Heart right ventricle (tissue), 16 donors: ENCODE results near the gene TACSTD2. TPM values are rescaled to one million over a fixed set of nuclear protein-coding genes. Genes with fewer than 3 reads are reported as not detected.

Source experiments
- ATAC-seq, 8 donors: fragments of 200-7000 bp; cut with Tn5 transposase; one replicate each; pipeline ENCODE4 v1.9.1; 2020; ENCODE audit warnings: mild to moderate bottlenecking in 8 of 8, moderate library complexity in 8 of 8, moderate number of reproducible peaks in 1 of 8
- DNase-seq, 2 donors: peaks; one replicate each; pipeline ENCODE4 v3.0.0-alpha.2; 2020
- H3K27ac ChIP-seq, 10 donors: fragments of 200-600 bp; sonication (generic) in 2 of 10; one replicate each; pipeline versions ENCODE4 v1.5.0 to v1.8.0; 2020 to 2022; ENCODE audit warnings: mild to moderate bottlenecking in 3 of 10
- H3K27me3 ChIP-seq, 7 donors: fragments of 200-600 bp; one replicate each; pipeline ENCODE4 v1.8.0; 2021 to 2022; ENCODE audit warnings: mild to moderate bottlenecking in 2 of 7
- H3K36me3 ChIP-seq, 9 donors: fragments of 200-600 bp; sonication (generic) in 1 of 9; one replicate each; pipeline versions ENCODE4 v1.5.0 to v1.8.0; 2020 to 2022; ENCODE audit warnings: mild to moderate bottlenecking in 2 of 9
- H3K4me1 ChIP-seq, 9 donors: fragments of 200-600 bp; sonication (generic) in 1 of 9; one replicate each; pipeline versions ENCODE4 v1.5.0 to v1.8.0; 2020 to 2022; ENCODE audit warnings: mild to moderate bottlenecking in 4 of 9
- H3K4me3 ChIP-seq, 10 donors: fragments of 200-600 bp; sonication (generic) in 2 of 10; one replicate each; pipeline versions ENCODE4 v1.5.0 to v1.8.0; 2020 to 2022; ENCODE audit warnings: mild to moderate bottlenecking in 7 of 10, moderate library complexity in 2 of 10
- H3K9me3 ChIP-seq, 11 donors: fragments of 200-600 bp in 10 of 11; sonication (generic) in 2 of 11; one replicate each; pipeline versions ENCODE4 v1.5.0 to v1.8.0; 2013 to 2022; ENCODE audit warnings: mild to moderate bottlenecking in 2 of 11, control low read depth in 1 of 11, moderate library complexity in 1 of 11
- CTCF ChIP-seq, 9 donors: fragments of 200-600 bp; sonication (generic) in 2 of 9; IDR thresholded peaks; one replicate each; pipeline versions ENCODE4 v1.5.0 to v1.8.0; 2021 to 2022; ENCODE audit warnings: antibody characterized with exemption in 9 of 9, mild to moderate bottlenecking in 5 of 9, moderate library complexity in 1 of 9
- WGBS, 2 donors: extraction: QIAGEN DNeasy Blood & Tissue Kit; methylation state at CpG; one replicate each; pipeline ENCODE4 v1.1.7; 2013; ENCODE audit warnings: inconsistent platforms in 1 of 2; 5-methylcytosine and 5-hydroxymethylcytosine counted together
- intact Hi-C, 10 donors: fragments of 100-400 bp; cut with DNase I; formaldehyde crosslinking; loops; one replicate each; pipeline versions ENCODE4 v1.11.1 to v1.14.2; 2022
- polyA plus RNA-seq, 2 donors: library from polyadenylated mRNA; stranded (reverse); fragments of 200-250 nt; gene quantifications; one replicate each; pipeline ENCODE4 v1.2.3, GENCODE V29; 2013
- total RNA-seq, 10 donors: library from RNA; stranded (reverse); fragmentation: NEBNext Ultra II Directional in 3 of 10; extraction: Animal tissue kit (Norgen Biotek cat#: 25700) in 3 of 10; gene quantifications; one replicate each; pipeline versions ENCODE4 v1.2.1 to v1.2.4, GENCODE V29; 2021 to 2023
- donor health status: Arrhythmogenic right ventricular cardiomyopathy.
- donor health status: ischemic (EF 13 %, LVEDD 7.1; RV severe dilation, severe dysfunction).
- donor health status: healthy with polysubstance abuse.
- donor health status: DM: no; HTN: yes; CAD: no.
- donor health status: DM: no; HTN: no; CAD: no.
- donor health status: ischemic (EF 25% LVEDD 6.9; RV normal size, moderate dysfunction).
- donor health status: ischemic (EF 25% LVEDD 5.7; RV mildly dilated, moderate dysfunction).
- donor health status: healthy.
- donor health status: DM: yes; HTN: yes; CAD: no.
- donor health status: Ischemic cardiomyopathy.
- donor health status: ischemic (EF 35%, LVEDD 5.7; RV mildly dilated, moderate dysfunction).
- donor health status: nonischemic (EF 11% LVEDD 7.7; RV severe dilation, severe dysfunction).
- donor health status: DM: yes; HTN: yes; CAD: no.
- donor health status: PGD.
- donor health status: ischemic (EF 29% LVEDD 5.4; RV normal size, mild dysfunction).
- donor health status: nonischemic (EF 23%, LVEDD 6.1; RV moderate dilation, normal function).

Gene TACSTD2
- total and polyA plus RNA-seq, 12 donors: 0.14 to 0.35 (median 0.21) TPM; not detected in 3

- Histone ChIP-seq H3K4me1 (peaks cover 0 to 26% (median 15%) of the 10 kb centered on the region in 9 donors), H3K9me3 (no peaks in the 10 kb centered on the region), H3K36me3 (no peaks in the 10 kb centered on the region), H3K27ac (no peak overlapping the region), H3K4me3 (no peak overlapping the region), H3K27me3 (peaks cover 0 to 89% (median 80%) of the 10 kb centered on the region in 7 donors)
- no peak for TF ChIP-seq CTCF (IDR thresholded peaks at IDR 0.05)
- no peak for ATAC-seq
- DNase-seq: no peak
- intact Hi-C loops: no loop called here
- 42 to 60% methylated on average over 2 of the region's 2 CpGs for WGBS, 2 donors
Observed at GRCh38 chr1:58572690-58573089, 4.4 kb downstream of the TACSTD2 start.

DNA sequence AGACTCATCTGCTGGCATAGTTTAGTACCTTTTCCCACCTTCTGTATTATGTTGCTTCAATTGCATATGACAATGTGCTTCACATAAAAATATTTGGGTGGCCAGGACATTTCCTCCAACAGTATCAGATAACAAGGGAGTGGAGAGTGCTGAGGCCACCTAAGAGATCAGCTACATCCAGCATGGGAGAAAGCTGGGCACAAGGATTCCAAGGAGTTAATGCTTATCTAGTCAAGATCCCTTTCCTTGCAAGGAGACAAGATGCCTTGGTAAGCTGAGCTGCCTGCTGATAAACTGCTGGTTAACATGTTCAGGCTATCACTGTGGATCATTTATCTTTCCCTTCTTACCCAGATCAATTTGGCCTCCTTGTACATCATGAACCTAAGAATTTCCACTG lies 5.4 kb downstream of the TACSTD2 start:
- intact Hi-C loops: no loop called here
- no peak for DNase-seq
- Histone ChIP-seq H3K9me3 (no peaks in the 10 kb centered on the region), H3K27me3 (peaks cover 0 to 79% (median 69%) of the 10 kb centered on the region in 7 donors), H3K27ac (no peak overlapping the region), H3K4me1 (peaks cover 0 to 15% (median 7%) of the 10 kb centered on the region in 9 donors), H3K36me3 (no peaks in the 10 kb centered on the region), H3K4me3 (no peak overlapping the region)
- ATAC-seq: no peak
- TF ChIP-seq CTCF (IDR thresholded peaks at IDR 0.05): no peak

DNA sequence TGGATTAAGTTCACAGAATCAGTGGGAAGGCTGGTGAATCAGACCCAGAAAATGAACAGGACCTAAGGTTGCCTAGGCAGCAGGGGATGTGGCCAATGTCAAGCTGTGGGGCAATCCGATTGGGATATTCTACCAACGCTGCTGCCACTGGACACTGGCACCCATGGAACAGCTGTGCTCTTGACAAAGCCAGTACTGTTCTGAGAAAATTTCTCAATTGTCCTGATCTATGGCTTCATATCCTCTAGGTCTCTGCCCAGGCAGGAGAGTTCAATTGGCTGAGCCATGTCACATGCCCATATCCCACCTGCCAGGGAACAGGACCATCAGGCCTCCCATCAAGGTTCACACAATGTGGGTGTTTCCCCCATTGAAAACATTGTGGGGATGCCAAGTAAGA lies 6.2 kb downstream of the TACSTD2 start:
- WGBS, 2 donors: 91 to 93% methylated on average over 2 of the region's 2 CpGs
- H3K27ac ChIP-seq: no peak overlapping the region
- peaks cover 0 to 71% (median 61%) of the 10 kb centered on the region in 7 donors for H3K27me3 ChIP-seq
- DNase-seq (no peak), ATAC-seq (no peak)
- peaks cover 0 to 7% (median 0%) of the 10 kb centered on the region in 9 donors for H3K4me1 ChIP-seq
- intact Hi-C loops: no loop called here
- no peak for TF ChIP-seq CTCF (IDR thresholded peaks at IDR 0.05)
- no peaks in the 10 kb centered on the region for H3K9me3 ChIP-seq
- H3K4me3 ChIP-seq: no peak overlapping the region
- no peaks in the 10 kb centered on the region for H3K36me3 ChIP-seq

- no peak for TF ChIP-seq CTCF (IDR thresholded peaks at IDR 0.05)
- Histone ChIP-seq H3K36me3 (no peaks in the 10 kb centered on the region), H3K27me3 (peaks cover 0 to 63% (median 54%) of the 10 kb centered on the region in 7 donors), H3K27ac (no peak overlapping the region), H3K4me3 (no peak overlapping the region), H3K4me1 (peaks cover 0 to 6% (median 0%) of the 10 kb centered on the region in 9 donors), H3K9me3 (no peaks in the 10 kb centered on the region)
- intact Hi-C loops: no loop called here
- DNase-seq: no peak
- ATAC-seq: no peak
Observed at GRCh38 chr1:58570094-58570493, 7.0 kb downstream of the TACSTD2 start.
